ENCODE data around the gene UBR3. TPM values are rescaled to one million over a fixed set of nuclear protein-coding genes. Genes with fewer than 3 reads are reported as not detected.
"Not testable (repeated sequence)": the region's sequence is repeated elsewhere in the genome, so short reads cannot be mapped to it uniquely, and the experiment has no call there.

UBR3 gene
- polyA plus RNA-seq, 1 donor: 48.9 TPM

DNA sequence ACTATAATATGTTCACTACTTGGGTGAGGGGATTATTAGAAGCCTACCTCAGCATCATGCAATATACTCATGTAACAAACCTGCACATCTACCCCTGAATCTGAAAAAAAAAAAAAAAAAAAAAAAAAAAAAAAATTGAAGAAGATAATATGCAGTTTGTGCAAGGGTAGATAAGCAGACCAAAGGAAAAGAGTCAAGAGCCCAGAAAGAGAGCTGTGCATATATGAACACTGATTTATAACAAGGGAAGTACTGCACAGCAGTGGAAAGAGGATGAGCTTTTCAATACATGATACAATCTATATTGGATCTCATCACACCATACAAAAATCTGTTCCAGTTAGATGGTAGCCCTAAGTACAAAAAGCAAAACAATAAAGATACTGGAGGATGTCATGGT is 268.1 kb downstream of the UBR3 start:
- no peak for DNase-seq (ENCODE audit: low read depth)

DNA sequence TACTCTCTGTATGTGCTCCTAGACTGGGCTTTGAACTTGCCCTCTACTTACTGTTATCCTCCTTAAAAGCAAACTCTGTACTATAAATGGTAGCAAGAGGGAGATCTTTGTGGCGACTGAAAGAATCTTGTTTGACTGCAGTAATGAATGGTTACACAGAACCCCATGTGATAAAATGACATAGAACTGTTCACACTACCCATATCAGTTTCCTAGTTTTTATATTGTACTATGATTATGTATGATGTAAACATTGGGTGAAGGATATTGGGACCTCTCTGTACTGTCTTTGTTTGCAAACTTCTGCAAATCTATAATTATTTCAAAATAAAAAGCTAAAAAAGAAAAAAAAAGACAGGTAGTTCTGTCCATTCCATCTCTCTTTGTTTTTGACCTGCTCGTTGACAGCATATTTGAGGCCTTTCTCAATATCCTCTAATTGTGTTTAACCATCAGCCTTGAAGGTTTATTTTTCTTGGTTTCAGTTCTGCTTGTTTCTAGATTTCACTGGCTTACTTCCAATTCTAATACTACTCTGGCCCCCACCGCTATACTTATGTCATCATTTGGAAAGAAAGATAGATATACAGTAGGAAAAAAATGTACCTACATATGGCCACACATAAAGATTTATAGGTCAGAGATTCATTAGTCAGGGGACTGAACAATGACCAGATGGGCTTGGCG is 271.5 kb downstream of the UBR3 start:
- no peak for DNase-seq (ENCODE audit: low read depth)

DNA sequence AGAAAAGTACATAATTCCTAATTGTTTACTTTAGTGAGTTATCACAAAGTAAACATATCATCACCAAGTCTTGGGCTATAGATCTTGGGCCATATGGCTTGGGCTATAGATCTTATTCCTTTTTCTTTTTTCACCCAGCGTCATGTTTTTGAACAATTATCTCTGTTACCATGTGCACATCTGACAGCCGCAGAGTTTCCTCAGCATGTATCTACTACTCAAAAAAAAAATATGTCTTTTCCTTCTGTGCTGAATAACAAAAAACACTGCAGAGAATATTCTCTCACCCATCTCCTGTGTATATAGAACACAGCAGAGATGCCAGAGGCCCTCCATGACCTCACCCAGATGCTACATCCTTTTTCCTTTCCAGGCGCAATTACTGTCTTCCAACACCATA is 274.5 kb downstream of the UBR3 start:
- DNase-seq (ENCODE audit: low read depth): no peak

DNA sequence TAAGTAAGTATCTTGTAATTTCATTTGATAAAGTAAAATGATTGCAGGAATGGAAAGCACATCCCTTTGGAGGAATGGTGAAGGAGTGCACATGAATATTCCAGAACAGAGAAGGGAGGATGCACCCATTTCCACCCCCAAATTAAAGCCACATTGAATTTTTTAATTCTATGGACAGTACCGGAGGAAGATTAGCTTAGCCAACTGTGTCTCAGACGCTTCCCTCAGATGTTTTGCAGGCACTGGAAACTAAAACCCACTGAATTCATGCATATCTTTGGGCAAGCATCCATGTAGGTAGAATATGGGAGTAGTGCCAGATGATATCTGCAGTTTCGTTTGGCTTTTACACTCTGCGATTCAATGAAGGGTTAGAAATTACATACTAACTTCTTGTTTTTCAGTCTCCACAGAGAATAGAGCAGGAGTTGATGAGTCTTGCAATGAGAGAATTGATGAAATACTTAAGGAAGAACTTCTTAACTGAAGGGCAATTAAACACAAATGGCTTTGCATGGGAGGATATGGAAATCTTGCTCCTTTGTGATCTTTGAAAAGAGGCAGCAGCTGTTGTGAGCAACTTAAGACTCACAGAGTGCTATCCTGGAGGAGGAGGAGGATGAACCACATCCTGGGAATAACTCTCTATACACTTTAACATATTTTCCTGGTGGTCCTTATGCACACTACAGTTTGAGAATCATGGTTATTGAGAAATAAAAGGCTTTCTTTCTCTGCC is 279.0 kb downstream of the UBR3 start:
- DNase-seq (ENCODE audit: low read depth): no peak

DNA sequence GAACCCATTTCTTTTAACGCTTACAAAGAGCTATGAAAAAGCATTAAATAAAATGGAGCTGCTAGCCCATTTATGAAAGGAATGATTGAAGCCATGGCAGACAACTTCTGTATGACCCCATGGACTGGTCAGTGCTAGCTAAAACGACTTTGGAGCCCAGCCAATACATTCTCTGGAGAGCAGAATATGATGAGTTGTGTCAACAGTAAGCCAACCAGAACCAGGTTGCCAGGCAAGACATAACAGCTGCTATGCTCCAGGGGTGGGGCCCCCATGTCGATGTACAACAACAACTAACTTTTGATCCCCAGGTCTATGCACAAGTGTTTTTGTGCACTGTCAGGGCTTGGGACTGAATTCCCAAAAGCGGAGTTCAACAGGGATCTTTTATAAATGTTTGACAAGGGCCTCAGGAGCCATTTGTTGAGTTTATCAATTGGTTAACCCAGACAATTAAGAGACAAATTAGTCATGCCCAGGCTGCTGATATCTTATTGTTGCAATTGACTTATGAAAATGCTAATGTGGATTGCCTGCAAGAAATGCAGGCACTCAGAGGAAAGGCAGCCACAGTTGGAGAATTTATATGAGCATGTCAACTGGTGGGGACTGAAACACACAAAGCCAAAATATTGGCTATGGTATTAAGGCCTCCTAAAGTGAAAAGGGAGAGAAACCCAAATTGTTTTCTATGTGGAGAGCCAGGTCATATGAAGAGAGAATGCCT is 286.1 kb downstream of the UBR3 start:
- DNase-seq (ENCODE audit: low read depth): no peak

DNA sequence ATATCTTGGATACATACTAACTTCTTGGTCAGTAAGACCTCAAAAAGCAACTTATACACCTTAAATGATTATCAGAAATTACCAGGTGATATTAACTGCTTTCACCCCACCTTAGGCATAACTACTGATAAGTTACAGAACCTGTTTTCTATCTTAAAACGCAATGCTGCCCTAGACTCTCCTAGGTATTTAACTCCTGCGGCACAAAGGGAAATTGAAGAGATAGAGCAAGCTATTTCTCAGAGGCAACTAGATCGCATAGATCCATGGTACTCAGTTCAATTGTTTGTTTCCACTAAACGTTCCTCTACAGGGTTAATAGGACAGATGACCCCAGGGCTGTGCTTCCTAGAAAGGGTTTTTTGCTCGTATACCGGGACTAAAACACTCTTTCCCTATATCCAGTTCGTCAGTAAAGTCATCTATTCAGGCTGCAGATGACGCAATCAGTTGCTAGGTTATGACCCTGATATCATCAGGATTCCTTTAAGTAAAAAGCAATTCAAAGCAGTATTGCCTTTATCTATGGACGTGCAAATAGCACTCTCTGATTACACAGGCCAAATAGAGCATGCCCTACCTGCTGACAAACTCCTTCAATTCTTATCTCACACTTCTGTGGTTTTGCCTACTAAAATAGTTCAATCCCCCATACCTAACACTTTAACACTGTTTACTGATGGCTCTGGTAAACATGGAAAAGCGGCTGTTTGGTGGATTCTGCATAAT is 288.4 kb downstream of the UBR3 start:
- DNase-seq (ENCODE audit: low read depth): no peak

DNA sequence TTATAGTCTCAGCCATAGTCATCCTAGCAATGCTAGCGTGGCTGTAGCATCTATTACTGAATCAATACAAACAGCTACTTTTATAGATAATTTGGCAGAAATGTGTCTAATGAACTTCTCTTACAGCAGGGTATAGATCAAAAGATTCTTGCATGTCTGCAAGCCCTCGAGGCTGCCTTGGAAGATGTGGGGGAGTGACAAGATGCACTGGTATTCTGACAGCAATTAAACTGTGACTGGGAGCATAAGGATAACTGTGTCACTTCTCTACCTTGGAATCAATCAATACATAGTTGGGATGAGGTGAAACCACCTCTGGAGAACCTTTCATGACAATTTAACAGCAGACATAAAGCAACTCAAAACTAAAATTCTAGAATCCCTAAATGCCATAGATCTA is 291.4 kb downstream of the UBR3 start:
- no peak for DNase-seq (ENCODE audit: low read depth)

DNA sequence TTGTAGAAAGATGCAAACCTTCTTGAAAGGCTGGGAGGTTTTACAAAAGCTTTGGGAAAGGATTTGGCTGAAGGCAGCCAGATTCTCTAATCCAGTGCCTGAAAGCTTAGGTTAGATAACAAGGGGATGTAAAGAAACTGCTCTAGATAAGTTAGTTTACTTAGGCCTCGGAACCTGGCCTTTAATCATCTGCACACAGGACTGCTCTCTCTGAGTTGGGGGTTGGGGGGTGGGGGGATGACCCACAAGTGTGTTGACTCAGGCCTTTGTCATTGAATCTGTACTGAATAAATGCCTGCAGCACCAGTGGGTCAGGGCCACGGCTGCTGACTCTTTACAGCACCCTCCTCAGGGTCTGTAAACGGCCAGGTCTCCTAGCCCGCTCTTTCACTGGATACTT is 292.1 kb downstream of the UBR3 start:
- not testable (repeated sequence) for DNase-seq (ENCODE audit: low read depth)

DNA sequence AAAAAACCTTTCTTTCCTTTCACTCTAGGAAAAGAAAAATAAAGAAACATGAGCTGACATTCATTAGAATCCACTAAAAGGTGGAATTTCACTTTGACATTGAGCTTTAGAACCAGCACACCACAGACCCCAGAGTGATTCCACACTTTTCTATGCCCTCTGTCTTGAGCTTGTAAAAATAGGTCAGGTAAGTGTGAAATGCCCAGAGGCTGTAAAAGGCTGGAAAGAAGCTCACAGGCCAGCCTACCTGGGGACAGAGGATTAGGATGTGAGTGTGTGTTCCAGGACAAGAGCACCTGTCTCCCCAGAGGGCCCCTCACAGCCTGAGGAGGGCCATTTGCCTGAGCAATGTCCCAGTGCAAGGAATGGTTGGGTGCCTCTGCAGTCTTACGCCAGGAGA is 294.4 kb downstream of the UBR3 start:
- DNase-seq (ENCODE audit: low read depth): no peak

DNA sequence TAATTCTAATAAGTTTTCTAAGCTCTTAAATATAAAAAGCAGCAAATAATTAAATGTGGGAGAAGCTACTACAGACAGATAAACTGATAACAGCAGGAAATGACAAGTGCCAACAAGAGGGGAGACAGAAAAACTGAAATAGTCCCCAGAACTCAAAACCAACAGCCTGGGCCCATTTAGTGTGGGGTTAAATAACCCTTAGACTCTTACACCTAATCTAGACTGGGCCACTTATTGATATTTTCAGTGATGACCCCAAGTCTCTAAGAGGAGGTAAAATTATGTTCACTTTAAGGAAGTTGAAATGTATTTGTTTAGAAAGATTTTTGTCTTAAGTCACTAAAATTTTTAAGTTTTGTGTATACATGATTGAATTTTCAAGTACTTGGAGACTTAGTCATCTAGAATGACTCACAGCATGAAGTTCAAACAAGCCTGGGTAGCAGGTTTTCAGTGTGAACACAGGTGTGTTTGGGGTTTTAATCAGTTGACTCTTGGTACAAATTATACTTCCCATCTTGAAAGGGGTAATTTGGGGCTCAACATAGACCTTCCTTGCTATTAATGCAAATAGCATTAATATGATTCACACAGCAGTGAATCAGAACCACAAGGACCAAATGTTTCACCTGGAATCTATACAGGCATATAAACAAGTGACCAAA is 295.8 kb downstream of the UBR3 start:
- no peak for DNase-seq (ENCODE audit: low read depth)

DNA sequence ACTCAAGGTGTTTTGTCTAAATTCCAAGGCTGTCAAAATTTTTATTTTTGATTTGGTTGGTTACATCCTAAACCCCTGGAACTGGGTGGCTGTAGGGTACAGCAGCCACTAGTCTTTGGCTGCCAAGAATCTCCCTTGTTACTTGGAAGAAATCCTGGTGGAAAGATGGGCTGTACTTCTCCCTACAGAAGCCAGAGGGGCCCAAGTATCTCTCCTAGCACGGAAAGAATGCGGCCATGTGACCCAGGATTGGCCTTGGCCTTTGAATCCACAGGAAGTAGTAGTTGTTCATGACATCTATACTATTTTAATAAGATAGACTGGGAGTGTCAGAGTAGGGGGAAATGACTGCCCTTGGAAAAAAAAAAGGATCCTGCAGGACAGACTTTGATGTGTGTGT is 296.3 kb downstream of the UBR3 start:
- no peak for DNase-seq (ENCODE audit: low read depth)

DNA sequence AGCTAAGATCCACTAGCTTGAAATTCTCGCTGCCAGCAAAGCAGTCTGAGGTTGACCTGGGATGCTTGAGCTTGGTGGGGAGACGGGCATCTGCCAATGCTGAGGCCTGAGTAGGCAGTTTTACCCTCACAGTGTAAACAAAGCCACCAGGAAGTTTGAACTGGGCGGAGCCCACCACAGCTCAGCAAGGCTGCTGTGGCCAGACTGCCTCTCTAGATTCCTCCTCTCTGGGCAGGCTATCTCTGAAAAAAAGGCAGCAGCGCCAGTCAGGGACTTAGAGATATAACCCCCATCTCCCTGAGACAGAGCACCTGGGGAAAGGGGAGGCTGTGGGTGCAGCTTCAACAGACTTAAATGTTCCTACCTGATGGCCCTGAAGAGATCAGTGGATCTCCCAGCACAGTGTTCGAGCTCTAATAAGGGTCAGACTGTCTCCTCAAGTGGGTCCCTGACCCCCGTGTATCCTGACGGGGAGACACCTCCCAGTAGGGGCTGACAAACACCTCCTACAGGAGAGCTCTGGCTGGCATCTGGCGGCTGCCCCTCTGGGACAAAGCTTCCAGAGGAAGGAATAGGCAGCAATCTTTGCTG is 299.0 kb downstream of the UBR3 start:
- not testable (repeated sequence) for DNase-seq (ENCODE audit: low read depth)

Other genes starting within 250 kb of the UBR3 start
- gene PPIG, start 243.1 kb upstream of the UBR3 start, polyA plus RNA-seq (ENCODE audit: insufficient read length): 50.7 TPM
- 0.33 TPM for gene CFAP210, start 133.0 kb upstream of the UBR3 start, polyA plus RNA-seq (ENCODE audit: insufficient read length)
- 3.5 TPM for gene PHOSPHO2, start 133.0 kb upstream of the UBR3 start, polyA plus RNA-seq (ENCODE audit: insufficient read length)
- 37.0 TPM for gene KLHL23, start 93.6 kb upstream of the UBR3 start, polyA plus RNA-seq (ENCODE audit: insufficient read length)
- gene SSB, start 28.6 kb upstream of the UBR3 start, polyA plus RNA-seq (ENCODE audit: insufficient read length): 97.4 TPM
- gene METTL5, start 2.5 kb upstream of the UBR3 start, polyA plus RNA-seq (ENCODE audit: insufficient read length): 57.5 TPM